Right renal pelvis (tissue), 4 donors: Measurements from ENCODE around the gene MED27. TPM values are rescaled to one million over a fixed set of nuclear protein-coding genes. Genes with fewer than 3 reads are reported as not detected.

Source experiments
- DNase-seq, 4 donors: peaks; one replicate each; pipeline ENCODE4 v3.0.0-alpha.2; 2013; ENCODE audit warnings: low read depth in 4 of 4, low spot score in 3 of 4, missing footprints in 1 of 4
- polyA plus RNA-seq, 4 donors: library from polyadenylated mRNA; unstranded; fragments of 120-200 nt; gene quantifications; one replicate each; pipeline ENCODE4 v1.2.1, GENCODE V29; 2013; ENCODE audit not compliant: insufficient read length in 4 of 4

The MED27 gene
- polyA plus RNA-seq = 10 to 100 TPM; 21.9 to 22.3 (median 22.2) TPM

- peak; percentile 80 to 90 (median 87) for DNase-seq
These were observed at the start of gene MED27 for GRCh38 chr9:132079391-132080091. Gene MED27, minus strand, starts transcription at chr9:132079867. Its CDS starts 23 bp downstream, at chr9:132079844.

- DNase-seq = no peak
These were observed 48.3 kb upstream of the MED27 start for GRCh38 chr9:132127888-132128534.

- DNase-seq = no peak
These were observed 47.1 kb upstream of the MED27 start for GRCh38 chr9:132126680-132127236.

GRCh38 chr9:132125944-132126679 is 46.4 kb upstream of the MED27 start:
- no peak for DNase-seq

GRCh38 chr9:132125361-132125760 is 45.7 kb upstream of the MED27 start:
- no peak for DNase-seq

- DNase-seq = no peak
These were observed 45.1 kb upstream of the MED27 start for GRCh38 chr9:132124800-132125199.

GRCh38 chr9:132121021-132121420 is 41.4 kb upstream of the MED27 start:
- DNase-seq = no peak

- no peak for DNase-seq
These were observed 38.0 kb upstream of the MED27 start for GRCh38 chr9:132117694-132118093.

GRCh38 chr9:132116583-132116982 is 36.9 kb upstream of the MED27 start:
- DNase-seq = no peak

- peak; percentile 63 to 72 (median 67) for DNase-seq
These were observed 34.5 kb upstream of the MED27 start for GRCh38 chr9:132114102-132114707.

- DNase-seq = no peak
These were observed 29.6 kb upstream of the MED27 start for GRCh38 chr9:132109291-132109690.

GRCh38 chr9:132108728-132109127 is 29.1 kb upstream of the MED27 start:
- DNase-seq = no peak

- no peak for DNase-seq
These were observed 20.2 kb upstream of the MED27 start for GRCh38 chr9:132099741-132100407.

GRCh38 chr9:132099167-132099566 is 19.5 kb upstream of the MED27 start:
- DNase-seq = no peak

GRCh38 chr9:132094314-132094791 is 14.7 kb upstream of the MED27 start:
- no peak for DNase-seq

- no peak for DNase-seq
These were observed 11.1 kb upstream of the MED27 start for GRCh38 chr9:132090771-132091170.

- DNase-seq = no peak
These were observed 7.9 kb upstream of the MED27 start for GRCh38 chr9:132087438-132088030.

GRCh38 chr9:132082188-132082587 is 2.5 kb upstream of the MED27 start:
- DNase-seq = no peak

- no peak for DNase-seq
These were observed 839 bp downstream of the MED27 start for GRCh38 chr9:132078699-132079356.
